Measurements from ENCODE around the gene CPTP.

The CPTP gene

DNA sequence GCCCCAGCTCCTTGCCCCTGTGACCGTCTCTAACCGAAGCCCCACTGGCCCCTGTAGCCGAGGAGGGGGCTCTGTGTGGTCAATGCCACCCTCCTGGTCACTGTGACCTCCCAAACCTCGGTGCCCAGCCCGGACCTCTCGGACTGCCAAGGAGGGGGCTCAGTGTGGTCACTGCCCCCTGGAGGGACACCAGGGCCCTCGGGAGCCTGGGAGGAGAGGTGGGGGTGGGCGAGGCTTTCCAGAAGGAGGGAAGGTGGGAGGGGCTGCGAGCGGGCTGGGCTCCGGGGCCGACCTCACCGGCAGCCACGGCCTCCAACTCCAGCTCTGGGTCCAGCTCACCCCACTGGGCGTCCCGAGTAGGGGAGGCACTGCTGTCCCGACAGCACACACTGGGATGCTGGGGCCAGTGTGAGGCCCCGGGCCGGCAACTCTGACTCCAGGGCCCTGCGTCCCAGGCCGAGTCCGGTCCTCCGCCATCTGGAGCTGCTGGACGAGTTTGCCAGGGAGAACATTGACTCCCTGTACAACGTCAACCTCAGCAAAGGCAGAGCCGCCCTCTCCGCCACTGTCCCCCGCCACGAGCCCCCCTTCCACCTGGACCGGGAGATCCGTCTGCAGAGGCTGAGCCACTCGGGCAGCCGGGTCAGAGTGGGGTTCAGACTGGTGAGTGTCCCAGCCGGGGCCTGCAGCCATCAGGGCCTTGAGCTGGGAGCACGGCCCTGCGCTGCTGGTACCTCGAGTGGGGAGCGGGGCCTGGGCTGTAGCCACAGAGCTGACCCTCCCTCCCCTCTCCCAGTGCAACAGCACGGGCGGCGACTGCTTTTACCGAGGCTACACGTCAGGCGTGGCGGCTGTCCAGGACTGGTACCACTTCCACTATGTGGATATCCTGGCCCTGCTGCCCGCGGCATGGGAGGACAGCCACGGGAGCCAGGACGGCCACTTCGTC is 38.0 kb upstream of the CPTP start:
- Histone ChIP-seq H3K36me3 (ENCODE audit: insufficient read depth, insufficient read length, low read length) (no peaks in the 10 kb centered on the region), H3K4me1 (ENCODE audit: insufficient read depth, insufficient read length) (peaks cover 5% of the 10 kb centered on the region), H3K9ac (ENCODE audit: insufficient read length, low read depth) (no peak overlapping the region), H3K4me3 (ENCODE audit: insufficient read length, low read depth) (no peak overlapping the region), H3K9me3 (ENCODE audit: insufficient read depth, low read length) (no peaks in the 10 kb centered on the region), H3K27me3 (ENCODE audit: insufficient read depth, insufficient read length) (no peaks in the 10 kb centered on the region)
- no peak for TF ChIP-seq YY1 (IDR thresholded peaks at IDR 0.05; ENCODE audit: insufficient read depth, insufficient read length)
- TF ChIP-seq ZNF274 (IDR thresholded peaks at IDR 0.05; ENCODE audit: low read depth, low read length), result no peak
- no peak for TF ChIP-seq SUZ12 (IDR thresholded peaks at IDR 0.05; ENCODE audit: extremely low read depth, insufficient read depth, insufficient read length)
- DNase-seq (ENCODE audit: low read depth, low spot score), result no peak

DNA sequence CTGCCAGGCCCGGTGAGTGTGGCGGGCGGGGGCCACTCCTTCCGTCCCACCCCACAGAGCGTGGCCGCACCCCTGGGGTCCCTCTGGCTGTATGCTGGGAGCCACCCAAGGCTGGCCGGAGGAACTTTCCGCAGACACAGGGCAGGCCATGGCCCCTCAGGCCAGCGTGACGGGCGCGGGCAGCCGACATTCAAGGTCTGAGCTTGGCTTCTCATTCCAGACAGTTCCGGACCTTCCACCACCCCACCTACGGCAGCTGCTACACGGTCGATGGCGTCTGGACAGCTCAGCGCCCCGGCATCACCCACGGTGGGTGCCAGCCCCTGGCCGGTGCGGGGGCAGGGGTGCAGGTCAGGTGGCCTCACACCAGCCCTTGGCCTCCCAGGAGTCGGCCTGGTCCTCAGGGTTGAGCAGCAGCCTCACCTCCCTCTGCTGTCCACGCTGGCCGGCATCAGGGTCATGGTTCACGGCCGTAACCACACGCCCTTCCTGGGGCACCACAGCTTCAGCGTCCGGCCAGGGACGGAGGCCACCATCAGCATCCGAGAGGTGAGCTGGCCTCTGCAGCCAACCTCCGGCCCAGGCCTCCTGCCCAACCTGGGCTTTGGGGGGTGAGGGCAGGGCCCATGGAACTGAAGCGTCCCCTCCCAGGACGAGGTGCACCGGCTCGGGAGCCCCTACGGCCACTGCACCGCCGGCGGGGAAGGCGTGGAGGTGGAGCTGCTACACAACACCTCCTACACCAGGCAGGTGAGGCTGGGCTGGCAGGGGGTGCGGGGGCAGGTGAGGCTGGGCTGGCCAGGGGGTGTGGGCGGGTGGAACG is 37.1 kb upstream of the CPTP start:
- DNase-seq (ENCODE audit: low read depth, low spot score), result no peak
- no peak overlapping the region for H3K4me3 ChIP-seq (ENCODE audit: insufficient read length, low read depth)
- H3K9ac ChIP-seq (ENCODE audit: insufficient read length, low read depth), result no peak overlapping the region
- H3K27me3 ChIP-seq (ENCODE audit: insufficient read depth, insufficient read length), result no peaks in the 10 kb centered on the region
- H3K4me1 ChIP-seq (ENCODE audit: insufficient read depth, insufficient read length), result peaks cover 10% of the 10 kb centered on the region
- H3K9me3 ChIP-seq (ENCODE audit: insufficient read depth, low read length), result no peaks in the 10 kb centered on the region
- no peaks in the 10 kb centered on the region for H3K36me3 ChIP-seq (ENCODE audit: insufficient read depth, insufficient read length, low read length)
- no peak for TF ChIP-seq ZNF274 (IDR thresholded peaks at IDR 0.05; ENCODE audit: low read depth, low read length)
- TF ChIP-seq YY1 (IDR thresholded peaks at IDR 0.05; ENCODE audit: insufficient read depth, insufficient read length), result no peak
- no peak for TF ChIP-seq SUZ12 (IDR thresholded peaks at IDR 0.05; ENCODE audit: extremely low read depth, insufficient read depth, insufficient read length)

DNA sequence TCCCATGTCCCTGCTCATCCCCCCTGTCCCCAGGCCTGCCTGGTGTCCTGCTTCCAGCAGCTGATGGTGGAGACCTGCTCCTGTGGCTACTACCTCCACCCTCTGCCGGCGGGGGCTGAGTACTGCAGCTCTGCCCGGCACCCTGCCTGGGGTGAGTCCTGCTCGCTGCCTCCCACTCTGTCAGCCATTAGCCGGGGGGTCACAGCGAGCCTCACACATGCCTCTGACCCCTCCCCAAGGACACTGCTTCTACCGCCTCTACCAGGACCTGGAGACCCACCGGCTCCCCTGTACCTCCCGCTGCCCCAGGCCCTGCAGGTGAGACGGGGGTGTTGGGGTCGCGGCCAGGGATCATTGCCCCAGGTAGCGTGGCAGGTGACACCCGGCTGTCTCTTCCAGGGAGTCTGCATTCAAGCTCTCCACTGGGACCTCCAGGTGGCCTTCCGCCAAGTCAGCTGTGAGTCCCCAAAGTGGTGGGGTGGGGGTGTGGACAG is 34.3 kb upstream of the CPTP start:
- TF ChIP-seq ZNF274 (IDR thresholded peaks at IDR 0.05; ENCODE audit: low read depth, low read length), result no peak
- TF ChIP-seq SUZ12 (IDR thresholded peaks at IDR 0.05; ENCODE audit: extremely low read depth, insufficient read depth, insufficient read length), result no peak
- H3K36me3 ChIP-seq (ENCODE audit: insufficient read depth, insufficient read length, low read length), result peaks cover 15% of the 10 kb centered on the region
- no peaks in the 10 kb centered on the region for H3K9me3 ChIP-seq (ENCODE audit: insufficient read depth, low read length)
- peaks cover 8% of the 10 kb centered on the region for H3K4me1 ChIP-seq (ENCODE audit: insufficient read depth, insufficient read length)
- no peak overlapping the region for H3K4me3 ChIP-seq (ENCODE audit: insufficient read length, low read depth)
- no peak overlapping the region for H3K9ac ChIP-seq (ENCODE audit: insufficient read length, low read depth)
- no peaks in the 10 kb centered on the region for H3K27me3 ChIP-seq (ENCODE audit: insufficient read depth, insufficient read length)
- no peak for DNase-seq (ENCODE audit: low read depth, low spot score)

DNA sequence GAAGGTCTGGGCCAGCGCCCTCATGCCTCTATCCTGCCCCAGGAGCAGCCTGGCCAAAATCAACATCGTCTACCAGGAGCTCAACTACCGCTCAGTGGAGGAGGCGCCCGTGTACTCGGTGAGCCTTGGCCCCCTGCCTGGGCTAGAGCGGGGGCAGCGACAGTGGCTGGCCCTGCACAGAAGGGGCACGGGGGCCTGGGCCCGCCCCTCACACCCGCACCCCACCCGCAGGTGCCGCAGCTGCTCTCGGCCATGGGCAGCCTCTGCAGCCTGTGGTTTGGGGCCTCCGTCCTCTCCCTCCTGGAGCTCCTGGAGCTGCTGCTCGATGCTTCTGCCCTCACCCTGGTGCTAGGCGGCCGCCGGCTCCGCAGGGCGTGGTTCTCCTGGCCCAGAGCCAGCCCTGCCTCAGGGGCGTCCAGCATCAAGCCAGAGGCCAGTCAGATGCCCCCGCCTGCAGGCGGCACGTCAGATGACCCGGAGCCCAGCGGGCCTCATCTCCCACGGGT is 33.5 kb upstream of the CPTP start:
- TF ChIP-seq ZNF274 (IDR thresholded peaks at IDR 0.05; ENCODE audit: low read depth, low read length) (no peak), YY1 (IDR thresholded peaks at IDR 0.05; ENCODE audit: insufficient read depth, insufficient read length) (no peak), SUZ12 (IDR thresholded peaks at IDR 0.05; ENCODE audit: extremely low read depth, insufficient read depth, insufficient read length) (no peak)
- DNase-seq (ENCODE audit: low read depth, low spot score), result no peak
- Histone ChIP-seq H3K4me3 (ENCODE audit: insufficient read length, low read depth) (no peak overlapping the region), H3K4me1 (ENCODE audit: insufficient read depth, insufficient read length) (peaks cover 8% of the 10 kb centered on the region), H3K9me3 (ENCODE audit: insufficient read depth, low read length) (no peaks in the 10 kb centered on the region), H3K36me3 (ENCODE audit: insufficient read depth, insufficient read length, low read length) (peaks cover 18% of the 10 kb centered on the region), H3K9ac (ENCODE audit: insufficient read length, low read depth) (peak overlapping the region; percentile 42), H3K27me3 (ENCODE audit: insufficient read depth, insufficient read length) (no peaks in the 10 kb centered on the region)

DNA sequence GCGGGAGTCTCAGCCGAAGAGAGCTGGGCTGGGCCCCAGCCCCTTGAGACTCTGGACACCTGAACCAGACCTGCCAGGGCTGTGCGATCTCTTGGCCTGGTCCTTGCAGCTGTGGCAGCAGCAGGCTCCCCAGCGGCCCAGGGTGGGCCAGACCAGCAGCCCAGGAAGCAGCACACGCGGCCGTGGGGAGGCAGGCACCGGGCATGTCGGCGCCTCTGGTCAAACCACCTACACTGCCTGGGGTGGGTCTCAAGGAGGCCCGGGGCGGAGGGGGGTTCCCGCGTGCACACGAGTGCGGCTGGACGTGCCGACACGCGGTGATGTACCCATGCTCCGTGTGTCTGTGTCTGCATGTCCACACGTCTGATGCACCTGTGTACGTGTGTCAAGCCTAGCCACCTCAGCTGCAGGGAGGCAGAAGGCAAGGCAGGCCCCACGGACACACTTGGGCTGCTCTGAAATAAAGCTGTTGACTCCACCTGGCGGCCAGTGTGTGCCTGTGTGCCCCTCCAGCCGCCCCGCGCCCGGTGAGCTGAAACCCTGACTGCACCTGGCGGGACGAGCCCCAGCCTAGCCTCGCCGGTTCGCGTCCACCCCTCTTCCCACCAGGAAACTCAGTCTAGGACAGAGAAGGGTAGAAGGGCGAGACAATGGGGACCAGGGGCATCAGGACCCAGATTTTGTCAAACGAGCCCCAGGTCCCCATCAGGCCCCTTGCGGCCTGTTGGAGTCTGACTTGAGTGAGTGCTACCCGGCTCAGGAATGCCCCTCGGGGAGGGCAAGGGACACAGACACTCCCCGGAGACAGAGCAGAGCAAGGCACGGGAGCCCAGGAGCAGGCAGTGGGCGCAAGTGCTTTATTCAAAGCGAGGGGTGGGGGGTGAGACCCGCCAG is 32.8 kb upstream of the CPTP start:
- Histone ChIP-seq H3K27me3 (ENCODE audit: insufficient read depth, insufficient read length) (no peaks in the 10 kb centered on the region), H3K4me3 (ENCODE audit: insufficient read length, low read depth) (no peak overlapping the region), H3K36me3 (ENCODE audit: insufficient read depth, insufficient read length, low read length) (peaks cover 23% of the 10 kb centered on the region), H3K4me1 (ENCODE audit: insufficient read depth, insufficient read length) (peaks cover 8% of the 10 kb centered on the region), H3K9ac (ENCODE audit: insufficient read length, low read depth) (peak overlapping the region; percentile 42), H3K9me3 (ENCODE audit: insufficient read depth, low read length) (no peaks in the 10 kb centered on the region)
- no peak for DNase-seq (ENCODE audit: low read depth, low spot score)
- TF ChIP-seq ZNF274 (IDR thresholded peaks at IDR 0.05; ENCODE audit: low read depth, low read length) (no peak), YY1 (IDR thresholded peaks at IDR 0.05; ENCODE audit: insufficient read depth, insufficient read length) (no peak), SUZ12 (IDR thresholded peaks at IDR 0.05; ENCODE audit: extremely low read depth, insufficient read depth, insufficient read length) (no peak)

DNA sequence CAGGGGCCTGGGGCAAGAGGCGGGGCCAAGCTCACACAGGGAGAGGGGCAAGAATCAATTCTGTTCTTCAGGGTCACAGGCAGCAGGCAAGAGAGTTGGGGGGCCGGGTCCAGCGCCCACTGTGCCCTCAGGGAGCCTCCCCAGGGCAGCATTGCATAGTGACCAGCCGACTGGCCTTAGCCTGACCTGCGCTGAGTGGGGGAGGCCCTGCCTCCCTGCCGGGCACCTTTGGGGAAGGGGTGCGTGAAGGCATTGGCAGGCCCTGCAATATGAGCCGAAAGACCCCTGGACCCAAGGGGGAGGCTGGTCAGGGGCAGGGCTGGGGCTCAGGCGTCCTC is 32.2 kb upstream of the CPTP start:
- Histone ChIP-seq H3K9me3 (ENCODE audit: insufficient read depth, low read length) (no peaks in the 10 kb centered on the region), H3K27me3 (ENCODE audit: insufficient read depth, insufficient read length) (no peaks in the 10 kb centered on the region), H3K36me3 (ENCODE audit: insufficient read depth, insufficient read length, low read length) (peaks cover 24% of the 10 kb centered on the region), H3K4me1 (ENCODE audit: insufficient read depth, insufficient read length) (peaks cover 8% of the 10 kb centered on the region), H3K9ac (ENCODE audit: insufficient read length, low read depth) (no peak overlapping the region), H3K4me3 (ENCODE audit: insufficient read length, low read depth) (no peak overlapping the region)
- TF ChIP-seq YY1 (IDR thresholded peaks at IDR 0.05; ENCODE audit: insufficient read depth, insufficient read length) (no peak), SUZ12 (IDR thresholded peaks at IDR 0.05; ENCODE audit: extremely low read depth, insufficient read depth, insufficient read length) (no peak), ZNF274 (IDR thresholded peaks at IDR 0.05; ENCODE audit: low read depth, low read length) (no peak)
- DNase-seq (ENCODE audit: low read depth, low spot score), result no peak
